ENCODE results near the gene ANGPT4.
A peak's percentile ranks its signal among the peaks of the same experiment; 100 is the strongest.
"Not testable (repeated sequence)": the region's sequence is repeated elsewhere in the genome, so short reads cannot be mapped to it uniquely, and the experiment has no call there.

Gene ANGPT4

DNA sequence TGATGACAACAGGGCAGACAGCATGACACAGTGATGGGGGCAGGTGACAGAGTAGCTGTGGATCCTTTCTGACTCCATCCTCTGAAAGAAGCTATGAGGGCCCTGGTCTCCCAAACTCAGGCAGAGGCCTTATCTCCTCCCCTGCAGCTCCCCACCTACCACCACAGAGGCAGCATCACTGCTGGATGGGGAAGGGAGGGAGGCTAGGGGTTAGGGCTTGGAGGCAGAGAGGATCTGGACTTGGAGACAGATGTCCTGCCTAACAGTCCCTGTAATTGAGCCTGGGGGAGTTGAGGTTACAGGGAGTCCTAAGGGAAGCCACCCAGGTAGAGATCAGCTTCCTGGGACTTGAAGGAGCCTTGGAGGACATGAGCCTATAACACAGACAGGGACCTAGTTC is 44.7 kb downstream of the ANGPT4 start:
- DNase-seq: no peak

GRCh38 chr20:870758-871157 is 45.4 kb downstream of the ANGPT4 start:
- DNase-seq: no peak

DNA sequence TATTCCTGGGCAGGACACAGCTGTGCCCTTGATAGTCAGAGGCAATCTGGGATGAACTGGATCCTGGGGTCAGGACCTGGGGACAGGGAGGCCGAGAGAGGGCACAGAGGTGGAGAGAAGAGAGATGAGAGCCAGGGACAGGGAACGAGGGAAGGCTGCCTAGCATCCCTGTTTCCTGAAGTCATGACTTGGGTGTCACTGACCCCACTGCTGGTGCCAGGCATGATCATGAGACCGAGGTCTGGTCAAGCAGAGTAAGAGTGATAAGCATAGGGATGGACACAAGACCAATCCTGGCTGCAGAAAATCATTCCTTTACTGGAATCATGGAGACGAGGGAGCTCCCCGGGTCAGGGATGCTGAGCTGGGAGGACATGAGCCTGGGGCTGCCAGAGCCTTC is 46.5 kb downstream of the ANGPT4 start:
- no peak for DNase-seq

DNA sequence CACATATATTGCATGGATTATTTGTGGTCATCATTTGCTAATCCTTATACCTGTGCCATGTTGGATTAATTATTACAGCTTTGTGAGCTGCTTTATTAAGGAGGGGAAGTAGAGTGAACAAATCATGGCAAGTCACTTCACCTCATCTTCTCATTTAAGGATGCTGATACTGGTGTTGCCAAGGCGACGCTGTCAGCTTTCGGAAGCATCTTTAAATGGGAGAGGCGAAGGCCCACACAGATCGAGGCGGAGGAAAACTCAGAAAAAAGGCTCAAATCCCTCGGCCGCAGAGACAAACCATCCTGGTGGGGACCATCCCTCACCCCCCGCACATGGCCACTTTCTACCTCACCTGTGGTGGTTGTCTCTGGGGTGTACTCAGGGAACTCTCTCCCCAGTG is 47.9 kb downstream of the ANGPT4 start:
- no peak for DNase-seq

DNA sequence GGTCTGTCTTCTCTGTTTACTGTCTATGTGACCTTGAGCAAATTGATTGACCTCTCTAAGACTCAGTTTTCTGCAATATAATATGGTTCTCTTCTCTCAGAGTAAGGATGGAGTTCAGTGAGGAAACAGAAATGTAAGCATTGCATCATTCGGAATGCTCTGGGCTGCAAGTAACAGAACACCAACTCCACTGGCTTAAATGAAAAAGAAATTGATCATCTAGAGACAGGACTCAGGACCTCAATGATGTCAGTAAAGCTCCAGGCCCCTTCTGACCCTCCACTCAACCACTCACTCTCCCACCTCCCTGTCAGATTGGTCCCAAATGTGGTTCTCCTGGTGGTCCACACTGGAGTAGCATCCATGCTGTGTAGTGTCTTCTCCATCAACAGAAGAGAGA is 50.7 kb downstream of the ANGPT4 start:
- no peak for DNase-seq

DNA sequence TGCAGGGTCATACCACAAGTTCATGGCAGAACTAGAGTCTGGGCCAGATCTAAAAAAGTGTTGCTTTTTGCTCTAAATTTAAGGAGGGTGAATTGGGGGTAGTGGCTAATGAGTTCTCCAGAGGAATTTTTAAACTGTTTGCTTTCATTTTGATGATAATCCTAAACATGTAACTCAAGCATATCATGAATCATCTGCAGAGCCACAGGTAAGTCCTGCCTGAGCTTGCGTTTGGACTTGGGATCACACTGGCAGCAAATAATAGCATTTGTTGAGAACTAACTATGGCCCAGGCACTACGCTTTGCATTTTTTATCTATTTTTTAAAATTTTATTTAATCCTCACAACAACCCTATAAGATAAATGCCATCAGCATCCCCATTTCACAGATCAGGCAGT is 55.2 kb downstream of the ANGPT4 start:
- DNase-seq: no peak

DNA sequence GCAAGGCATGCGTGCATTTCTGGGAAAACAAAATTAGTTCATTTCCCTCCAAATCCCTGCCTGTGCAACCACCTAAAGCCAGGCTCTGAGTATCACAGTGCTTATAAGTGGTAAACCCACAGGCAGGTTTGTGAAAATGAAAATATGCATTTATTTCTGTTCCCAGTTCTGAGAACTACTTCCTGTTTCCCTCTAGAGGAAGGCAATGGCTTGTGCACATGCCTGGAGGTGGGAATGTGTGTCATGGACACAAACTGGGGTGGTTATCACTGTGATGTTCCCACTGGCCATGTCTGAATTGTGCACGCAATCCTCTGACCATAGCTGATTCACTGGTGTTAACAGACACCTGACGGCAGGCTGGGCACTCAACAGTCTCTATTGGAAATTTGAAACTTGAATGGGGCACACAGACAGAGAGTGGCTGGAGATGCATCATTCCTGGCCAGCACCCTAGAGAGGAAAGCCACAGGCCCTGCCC is 56.3 kb downstream of the ANGPT4 start:
- no peak for DNase-seq

DNA sequence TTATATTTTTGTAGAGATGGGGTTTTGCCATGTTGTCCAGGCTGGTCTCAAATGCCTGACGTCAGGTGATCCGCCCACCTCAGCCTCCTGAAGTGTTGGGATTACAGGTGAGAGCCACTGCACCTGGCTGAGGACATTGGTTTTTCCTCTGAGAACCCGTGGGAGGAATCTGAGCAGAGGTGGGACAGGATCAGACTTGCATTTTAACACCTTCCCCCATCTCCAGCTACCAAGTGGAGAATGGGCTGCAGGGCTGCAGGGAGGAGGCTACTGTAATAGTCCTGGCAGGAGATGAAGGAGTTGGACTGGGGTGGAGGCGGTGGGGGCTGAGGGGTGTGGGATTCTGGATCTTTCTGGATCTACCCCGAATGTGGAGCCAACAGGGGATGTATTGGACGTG is 58.1 kb downstream of the ANGPT4 start:
- no peak for DNase-seq

- peak; percentile 65 for DNase-seq
Measured at GRCh38 chr20:856361-856775, 59.8 kb downstream of the ANGPT4 start.

- no peak for DNase-seq
Measured at GRCh38 chr20:855466-856360, 60.4 kb downstream of the ANGPT4 start.

- no peak for DNase-seq
Measured at GRCh38 chr20:854601-855000, 61.5 kb downstream of the ANGPT4 start.

DNA sequence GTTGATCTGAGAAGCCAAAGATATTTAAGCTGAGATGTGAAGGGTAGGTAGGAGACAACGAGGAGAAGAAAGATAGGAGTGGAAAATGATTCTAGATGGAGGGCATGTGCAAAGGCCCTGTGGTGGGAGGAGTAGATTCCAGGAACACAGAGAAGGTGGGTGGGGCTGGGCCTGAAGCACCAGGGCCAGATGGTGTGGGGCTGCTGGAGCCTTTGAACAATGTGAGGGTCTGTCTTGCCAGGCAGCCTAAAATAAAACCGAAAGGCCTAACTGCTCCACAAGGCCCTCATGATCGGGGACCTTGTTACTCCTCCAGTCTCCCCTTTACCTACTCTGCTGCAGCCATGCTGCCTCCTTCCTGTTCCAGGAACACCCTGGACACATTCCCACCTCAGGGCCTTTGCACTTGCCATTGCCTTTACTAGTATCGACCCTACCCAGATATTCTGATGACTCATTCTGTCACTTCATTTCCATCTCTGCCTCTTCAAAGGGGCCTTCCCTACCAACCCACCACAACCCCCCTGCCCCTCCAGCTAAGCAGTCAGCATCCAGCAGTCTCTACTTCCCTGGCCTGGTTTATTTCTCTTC is 62.6 kb downstream of the ANGPT4 start:
- DNase-seq: no peak

DNA sequence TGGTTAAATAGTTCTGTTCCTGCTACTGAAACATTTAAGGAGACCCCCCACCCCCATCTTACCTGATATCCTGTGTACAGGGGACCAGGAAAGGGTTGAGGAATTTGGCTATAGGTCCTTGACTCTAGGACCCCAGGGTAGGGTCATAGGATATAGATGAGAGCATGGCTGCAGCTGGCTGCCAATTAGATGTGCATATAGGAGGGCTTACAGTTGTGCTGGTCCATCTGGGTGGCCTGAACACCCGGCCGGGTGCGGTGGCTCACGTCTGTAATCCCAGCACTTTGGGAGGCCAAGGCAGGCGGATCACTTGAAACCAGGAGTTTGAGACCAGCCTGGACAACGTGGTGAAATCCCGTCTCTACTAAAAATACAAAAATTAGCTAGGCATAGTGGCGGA is 67.4 kb downstream of the ANGPT4 start:
- not testable (repeated sequence) for DNase-seq

DNA sequence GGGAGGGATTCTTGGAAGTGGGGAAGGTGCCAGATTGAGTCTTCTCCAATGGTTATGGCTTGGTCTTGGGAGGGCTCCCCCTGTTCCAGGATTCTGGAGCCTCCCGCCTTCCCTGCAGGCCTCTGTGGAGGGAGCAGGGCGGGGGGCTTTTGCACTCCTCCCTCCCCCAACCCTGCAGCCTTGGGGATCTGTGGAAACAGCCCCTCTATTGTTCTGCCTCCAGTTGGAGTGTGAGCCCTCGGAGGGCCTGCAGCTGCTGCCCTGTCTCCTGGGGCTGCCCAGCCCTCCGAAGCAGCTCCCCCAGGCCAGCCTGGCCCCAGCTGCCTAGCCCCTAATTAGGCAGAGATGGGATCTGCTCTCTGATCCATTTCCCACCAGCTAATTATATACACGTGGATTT is 67.9 kb downstream of the ANGPT4 start:
- no peak for DNase-seq

- DNase-seq: peak; percentile 65
Measured at GRCh38 chr20:846894-847278, 69.2 kb downstream of the ANGPT4 start.

GRCh38 chr20:845941-846893 is 69.9 kb downstream of the ANGPT4 start:
- DNase-seq: no peak

- no peak for DNase-seq
Measured at GRCh38 chr20:845226-845868, 70.8 kb downstream of the ANGPT4 start.

DNA sequence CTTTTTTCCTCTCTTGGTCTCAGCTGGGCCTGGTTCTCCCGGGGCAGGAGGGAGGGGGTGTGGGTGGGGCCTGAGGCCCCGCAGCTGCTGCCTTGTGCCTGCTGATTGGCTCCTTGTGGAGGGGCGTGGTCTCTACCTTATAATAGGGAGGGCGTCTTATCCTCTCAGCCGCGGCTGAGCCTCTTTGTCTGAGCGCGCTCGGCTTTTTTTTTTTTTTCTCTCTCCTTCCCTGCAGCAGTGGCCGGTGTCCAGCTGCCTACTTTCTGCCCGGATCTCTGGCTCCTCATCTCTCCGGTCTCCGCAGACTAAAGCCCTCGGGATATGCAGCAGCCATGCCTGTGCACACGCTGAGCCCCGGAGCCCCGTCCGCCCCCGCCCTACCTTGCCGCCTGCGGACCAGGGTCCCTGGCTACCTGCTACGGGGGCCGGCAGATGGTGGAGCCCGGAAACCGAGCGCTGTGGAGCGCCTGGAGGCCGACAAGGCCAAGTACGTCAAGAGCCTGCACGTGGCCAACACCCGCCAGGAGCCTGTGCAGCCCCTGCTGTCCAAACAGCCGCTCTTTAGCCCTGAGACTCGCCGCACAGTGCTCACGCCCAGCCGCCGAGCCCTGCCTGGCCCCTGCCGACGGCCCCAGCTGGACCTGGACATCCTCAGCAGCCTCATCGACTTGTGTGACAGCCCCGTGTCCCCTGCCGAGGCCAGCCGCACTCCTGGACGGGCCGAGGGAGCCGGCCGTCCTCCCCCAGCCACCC is 71.5 kb downstream of the ANGPT4 start:
- DNase-seq: peak; percentile 93

- no peak for DNase-seq
Measured at GRCh38 chr20:843912-844311, 72.2 kb downstream of the ANGPT4 start.

DNA sequence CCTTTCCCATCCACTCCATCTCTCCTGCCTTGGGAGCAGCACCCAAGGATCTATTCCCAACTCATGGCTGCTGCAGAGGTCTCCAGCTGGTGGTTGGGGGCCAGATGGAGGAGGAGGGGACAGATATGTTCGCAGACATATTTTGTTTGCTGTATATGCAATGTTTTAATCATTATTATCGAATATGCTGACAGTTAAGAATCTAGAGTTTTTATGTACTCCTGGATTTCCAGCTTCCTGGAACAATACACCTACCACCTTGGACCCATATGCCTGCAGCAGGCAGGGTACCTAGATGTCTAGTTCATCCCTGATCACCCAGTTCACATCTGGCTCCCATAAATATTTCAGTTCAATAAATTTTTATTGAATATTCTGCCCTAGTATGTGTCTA is 73.6 kb downstream of the ANGPT4 start:
- DNase-seq: no peak

- no peak for DNase-seq
Measured at GRCh38 chr20:841568-842546, 74.3 kb downstream of the ANGPT4 start.

Data from stimulated activated CD4-positive, alpha-beta T cell treated with anti-CD3 and anti-CD28 coated beads, Interleukin-15, amount 100 ng/mL, for 24 hours (primary cell).